GM21423 (cell line): Measurements from ENCODE around the gene ZBTB43.

Experiments used
- ATAC-seq: cut with Tn5 transposase; IDR thresholded peaks from one replicate; pipeline ENCODE4 v1.9.1; 2021; ENCODE audit warnings: mild to moderate bottlenecking, moderate library complexity; ENCODE audit not compliant: unreplicated experiment

Gene ZBTB43

DNA sequence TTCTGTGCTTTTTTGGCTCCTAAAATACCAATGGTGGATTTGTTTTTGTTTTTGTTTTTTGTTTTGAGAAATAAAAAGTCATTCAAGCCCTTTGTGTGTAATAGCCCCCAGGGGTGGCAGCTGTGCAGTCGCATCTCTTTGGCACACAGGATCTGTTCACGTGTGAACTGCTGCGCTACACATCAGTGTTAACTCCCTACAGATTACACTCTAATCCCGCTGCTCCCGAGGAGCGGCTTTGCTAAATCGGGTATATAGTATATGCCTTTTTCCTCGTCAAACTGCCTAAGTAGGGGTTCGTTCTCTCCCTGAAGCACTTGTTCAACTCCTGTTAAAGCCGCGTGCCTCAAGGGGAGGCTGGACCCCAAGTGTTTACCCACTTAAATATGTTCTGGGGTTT, 77.9 kb downstream of the ZBTB43 start:
- no peak for ATAC-seq

DNA sequence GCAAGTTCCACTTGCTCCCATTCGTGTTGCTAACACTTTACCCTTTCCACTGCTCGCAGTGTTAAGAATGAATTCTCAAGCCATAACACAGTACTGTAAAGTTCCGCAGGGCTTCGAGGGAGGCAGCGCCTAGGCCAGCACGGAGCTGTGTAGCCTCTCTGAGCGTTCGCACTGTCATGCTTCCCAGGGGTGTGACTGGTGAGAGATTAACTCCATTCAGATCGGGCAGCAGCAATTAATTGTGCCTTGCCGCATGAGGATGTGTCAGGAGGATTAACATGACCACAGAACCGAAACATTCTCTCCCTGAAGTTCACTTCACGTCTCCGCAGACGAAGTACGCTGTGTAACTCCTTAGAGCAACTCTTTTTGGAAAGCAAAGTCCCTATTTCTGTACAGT, 78.8 kb downstream of the ZBTB43 start:
- no peak for ATAC-seq

DNA sequence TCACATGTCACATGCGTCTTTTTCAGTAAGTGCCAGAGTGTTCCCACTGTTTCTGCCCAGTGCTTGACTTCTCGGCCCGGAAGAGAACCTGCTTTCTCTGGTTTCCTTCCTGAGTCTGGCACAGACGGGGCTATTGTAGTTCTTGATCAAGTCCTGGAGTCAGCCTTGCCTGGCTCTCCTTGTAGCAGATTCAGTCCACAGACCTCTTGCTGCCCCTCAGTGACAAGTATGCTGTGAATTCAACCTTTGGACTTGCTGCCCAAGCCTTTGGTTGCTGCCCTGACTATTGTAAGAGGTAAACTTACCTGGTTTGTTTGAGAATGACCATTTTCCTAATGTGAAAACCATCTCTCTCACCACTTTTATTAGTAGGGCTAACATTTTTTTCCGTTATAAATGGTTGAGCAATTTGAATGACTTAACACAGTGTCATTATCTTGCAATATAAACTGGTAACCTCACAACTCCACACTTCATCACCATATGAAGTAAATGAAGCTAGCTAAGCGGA, 80.3 kb downstream of the ZBTB43 start:
- ATAC-seq: no peak

DNA sequence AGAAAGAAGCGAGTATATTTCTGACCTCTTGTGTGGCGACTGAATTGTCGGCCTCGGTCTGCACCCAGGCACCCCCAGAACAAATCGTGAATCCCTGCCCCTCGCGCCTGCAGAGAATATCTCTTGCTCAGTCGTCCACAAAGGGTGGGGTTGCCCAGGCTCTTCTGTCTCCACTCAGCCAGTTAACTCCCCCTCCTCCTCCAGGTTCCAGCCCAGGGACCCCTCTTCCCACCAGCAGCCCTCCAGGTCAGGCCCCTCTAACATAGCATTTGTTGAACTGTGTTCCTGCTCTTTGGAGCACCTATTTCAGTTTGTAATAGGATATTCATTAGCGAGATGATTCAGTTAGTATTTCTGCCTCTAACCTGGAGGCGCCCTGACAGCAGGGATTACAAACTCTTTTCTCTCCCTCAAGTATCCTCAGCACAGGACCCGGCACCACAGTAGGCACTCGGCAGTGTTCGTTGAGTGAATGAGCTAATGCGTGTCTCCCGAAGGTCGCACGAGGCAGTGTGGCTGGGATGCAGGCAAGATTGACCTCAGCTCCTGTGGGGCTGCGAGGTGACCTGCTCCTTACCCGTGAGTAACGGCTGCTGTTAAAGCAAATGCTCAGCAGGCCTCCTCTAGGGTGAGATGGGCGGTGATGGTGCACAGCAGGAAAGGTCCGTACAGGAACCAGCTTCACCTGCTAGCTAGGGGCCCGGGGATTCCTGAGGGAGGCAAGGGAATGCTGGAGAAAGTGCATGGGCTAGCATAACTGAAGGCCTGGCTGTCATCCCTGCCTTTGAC, 81.4 kb downstream of the ZBTB43 start:
- ATAC-seq: no peak

DNA sequence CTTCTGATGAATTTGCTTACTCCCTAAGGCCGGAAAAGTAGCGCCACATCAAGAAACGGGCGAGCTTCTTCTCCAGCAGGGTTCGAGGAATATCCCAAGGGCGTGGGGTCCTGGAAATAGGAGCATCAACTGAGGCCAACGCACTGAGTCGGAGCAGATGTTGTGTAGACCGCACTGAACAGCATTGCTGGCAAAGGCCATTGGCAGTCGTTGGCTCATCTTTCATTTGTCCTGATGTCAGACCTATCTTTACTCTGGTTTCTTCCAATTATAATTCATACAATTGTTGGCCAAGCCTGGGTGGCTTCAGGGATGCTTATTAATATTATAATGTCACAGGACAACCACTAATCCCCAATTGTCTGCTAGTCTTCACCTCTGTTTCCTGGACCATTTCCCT, 82.1 kb downstream of the ZBTB43 start:
- no peak for ATAC-seq
